SW 1271 (cell line): ENCODE data around the gene RFESD.
"Not testable (repeated sequence)": the region's sequence is repeated elsewhere in the genome, so short reads cannot be mapped to it uniquely, and the experiment has no call there.

ENCODE experiments used
- DNase-seq, 2 experiments: peaks; one replicate each; lab custom pipeline; 2025; lab: John Stamatoyannopoulos, UW

The RFESD gene

DNA sequence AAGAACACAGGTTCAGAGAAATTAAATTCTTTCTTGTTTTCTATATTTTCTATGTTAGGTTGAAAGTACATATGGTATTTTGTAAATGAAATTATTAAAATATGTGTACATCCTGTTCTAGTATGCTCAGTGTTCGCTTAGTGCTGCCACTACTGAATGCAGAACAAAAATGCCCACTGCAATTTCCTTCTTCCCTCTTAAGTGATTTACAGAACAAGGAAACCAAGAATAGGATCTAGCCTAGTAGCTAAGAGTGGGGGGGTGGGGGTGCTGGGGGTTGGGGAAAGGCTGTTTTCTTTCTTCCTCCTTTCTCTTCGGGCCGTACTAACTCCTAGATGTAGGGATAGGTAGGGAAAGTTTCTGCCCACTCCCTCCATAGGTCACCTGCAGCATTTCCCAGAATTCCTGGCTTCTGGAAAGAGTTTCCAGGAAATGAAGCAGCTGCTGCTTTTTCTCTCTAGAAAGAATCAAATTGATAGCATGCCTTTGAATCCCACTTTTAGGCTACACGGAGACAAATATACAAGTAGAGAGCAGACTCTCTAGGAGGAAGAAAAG, 20.6 kb downstream of the RFESD start:
- DNase-seq, result no peak

DNA sequence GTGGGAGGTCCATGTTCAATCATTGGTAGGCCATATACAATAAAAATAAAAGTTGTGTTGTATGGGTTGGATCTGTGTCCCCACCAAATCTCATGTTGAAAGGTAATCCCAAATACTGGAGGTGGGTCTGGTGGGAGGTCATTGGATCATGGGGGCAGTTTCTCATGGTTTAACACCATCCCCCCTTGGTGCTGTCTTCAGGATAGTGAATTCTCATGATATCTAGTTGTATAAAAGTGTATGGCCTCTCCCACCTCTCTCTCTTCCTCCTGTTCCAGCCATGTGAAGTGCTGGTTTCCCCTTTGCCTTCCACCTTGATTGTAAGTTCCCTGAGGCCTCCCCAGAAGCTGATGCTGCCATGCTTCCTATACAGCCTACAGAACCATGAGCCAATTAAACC, 21.1 kb downstream of the RFESD start:
- no peak for DNase-seq

DNA sequence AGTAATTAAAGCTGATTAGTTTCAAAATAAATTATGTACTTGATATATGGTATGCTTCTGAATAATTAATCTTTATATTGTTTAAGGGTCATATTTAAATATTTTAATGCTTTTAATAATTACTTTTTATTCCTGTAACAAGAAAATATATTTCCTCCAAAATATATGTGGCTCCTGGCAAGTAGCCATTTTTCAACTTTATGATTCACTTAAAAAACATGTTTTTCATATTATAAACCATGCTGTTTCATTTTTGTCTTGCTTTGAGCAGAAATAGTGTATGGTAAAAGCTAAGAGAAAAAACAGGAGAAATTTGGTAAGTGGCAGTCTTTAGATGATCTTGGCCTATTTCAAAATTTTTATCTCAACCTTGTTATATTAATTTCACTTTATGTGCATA, 21.6 kb downstream of the RFESD start:
- DNase-seq, result no peak

DNA sequence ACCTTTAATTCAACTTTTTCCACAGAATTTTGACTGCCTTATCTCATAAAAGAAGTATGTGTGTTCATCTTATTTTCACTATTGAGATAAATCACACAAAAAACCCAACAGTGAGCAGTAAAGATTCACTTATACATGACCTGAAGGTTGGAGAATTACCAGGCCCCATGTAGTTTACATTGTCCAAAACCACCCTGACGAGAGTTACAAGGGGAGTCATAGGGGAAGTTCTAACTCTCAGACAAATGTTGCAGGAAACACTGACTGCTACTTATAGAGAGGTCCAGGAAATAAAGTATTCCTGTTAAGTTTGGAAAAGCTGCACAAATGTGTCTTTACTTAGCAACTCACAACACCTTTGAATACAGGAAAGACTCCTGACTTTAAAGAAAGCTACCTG, 22.2 kb downstream of the RFESD start:
- DNase-seq, result no peak

DNA sequence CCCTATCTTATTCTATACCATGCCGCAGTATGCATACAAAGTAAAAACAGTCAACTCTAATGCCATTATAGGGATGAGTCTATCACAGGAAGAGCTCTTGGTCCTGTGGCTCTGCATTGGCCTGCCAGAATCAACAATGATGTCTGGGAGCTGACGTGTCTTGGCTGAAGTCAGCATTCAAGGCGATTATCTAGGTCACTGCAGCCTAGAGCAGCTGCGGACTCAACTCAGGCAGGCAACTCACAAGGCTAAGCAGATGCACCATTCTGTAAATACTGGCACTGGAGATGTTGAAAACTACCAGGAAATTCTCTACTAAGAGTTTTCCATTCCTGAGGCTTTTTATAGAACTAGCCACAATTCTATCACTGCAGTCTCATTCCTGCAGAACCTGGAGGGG, 23.0 kb downstream of the RFESD start:
- no peak for DNase-seq

DNA sequence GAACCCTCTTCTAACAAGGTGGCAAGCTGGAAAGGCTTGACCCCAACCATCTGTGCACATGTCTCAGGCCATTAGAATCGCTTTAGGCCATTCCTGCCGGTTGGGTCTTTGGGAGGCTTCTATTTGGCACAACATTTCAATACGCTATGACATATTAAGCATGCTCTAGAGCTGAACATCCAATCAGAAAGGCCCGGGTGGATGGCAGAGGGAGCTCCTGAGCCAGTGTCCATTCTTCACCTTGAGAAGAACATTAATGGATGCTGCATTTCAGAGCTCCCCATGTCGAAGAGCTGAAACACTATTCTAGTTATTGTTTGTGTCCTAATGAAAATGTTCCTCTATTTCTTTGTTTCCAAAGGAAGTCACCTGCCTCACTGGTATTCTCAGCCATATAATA, 23.4 kb downstream of the RFESD start:
- DNase-seq, result no peak

DNA sequence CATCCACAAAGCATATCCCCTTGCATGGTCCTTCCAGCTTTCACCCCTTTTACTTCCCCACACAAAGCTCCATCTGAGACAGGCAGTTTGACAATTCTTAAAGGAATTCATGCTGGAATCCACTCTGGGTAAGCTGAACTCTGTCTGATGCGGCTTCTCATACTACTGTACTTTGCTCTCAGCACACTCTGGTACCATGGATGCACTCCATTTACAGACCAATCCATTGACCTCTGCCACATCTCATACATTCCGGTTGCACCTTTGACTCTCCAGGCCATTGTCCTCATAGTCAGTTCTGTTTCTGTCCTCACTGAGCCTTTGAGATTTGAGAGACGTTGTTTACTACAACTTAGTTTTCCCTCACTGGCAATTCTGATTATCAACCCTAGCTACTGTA, 24.0 kb downstream of the RFESD start:
- no peak for DNase-seq

DNA sequence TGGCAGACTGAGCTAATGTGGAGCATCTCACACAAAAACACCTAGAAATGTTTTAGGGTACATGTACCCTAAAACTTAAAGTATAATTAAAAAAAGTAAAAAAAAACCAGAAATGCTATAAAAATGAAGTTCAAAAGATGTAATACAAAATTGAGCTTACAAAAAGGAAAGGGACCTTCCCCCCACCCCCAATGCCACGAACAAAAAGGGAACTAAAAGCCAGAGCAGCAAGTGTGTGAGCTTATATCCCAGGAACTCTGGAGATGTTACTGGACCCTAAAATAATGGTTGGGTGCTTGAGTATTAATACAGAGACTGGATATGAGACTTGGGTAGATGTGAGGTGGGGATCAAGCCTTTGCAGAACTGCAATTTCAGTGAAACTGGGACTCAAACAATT, 25.2 kb downstream of the RFESD start:
- DNase-seq, result no peak

DNA sequence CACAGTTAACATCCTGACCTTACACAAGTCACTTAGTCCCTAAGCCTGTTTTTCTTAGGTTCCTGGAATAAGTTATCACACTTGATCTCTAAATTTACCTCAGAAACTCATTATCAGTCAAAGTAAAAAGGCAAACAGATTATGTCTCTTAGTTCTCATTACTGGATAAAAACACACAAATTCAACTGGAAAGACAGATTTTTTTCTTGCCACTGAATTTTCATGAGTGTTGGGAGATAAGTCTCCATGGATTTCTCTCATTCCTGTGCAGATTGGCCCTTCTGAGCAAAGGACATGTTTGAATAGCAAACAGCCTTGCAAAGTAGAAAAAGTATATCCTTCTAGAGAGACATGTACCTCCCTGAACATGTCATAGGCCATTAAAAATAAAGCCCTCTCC, 26.1 kb downstream of the RFESD start:
- no peak for DNase-seq

DNA sequence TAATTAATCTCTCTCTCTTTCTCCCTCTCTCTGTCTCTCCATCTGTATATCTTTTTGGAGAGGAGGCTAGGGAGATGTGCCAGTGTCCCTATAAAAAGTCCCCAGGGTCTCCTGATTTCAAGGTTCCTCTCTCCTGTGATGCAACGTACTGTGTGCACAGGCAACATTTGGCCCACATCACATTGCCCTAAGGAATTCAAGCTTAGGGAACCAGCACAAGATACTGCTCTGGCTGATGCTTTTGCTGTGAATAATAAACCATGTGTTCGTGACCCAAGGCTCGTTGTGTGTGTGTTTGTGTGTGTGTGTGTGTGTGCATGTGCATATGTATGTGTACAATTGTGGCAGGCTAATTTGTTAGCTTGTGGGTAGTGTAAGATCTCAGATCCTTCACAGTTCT, 26.5 kb downstream of the RFESD start:
- DNase-seq, result no peak

DNA sequence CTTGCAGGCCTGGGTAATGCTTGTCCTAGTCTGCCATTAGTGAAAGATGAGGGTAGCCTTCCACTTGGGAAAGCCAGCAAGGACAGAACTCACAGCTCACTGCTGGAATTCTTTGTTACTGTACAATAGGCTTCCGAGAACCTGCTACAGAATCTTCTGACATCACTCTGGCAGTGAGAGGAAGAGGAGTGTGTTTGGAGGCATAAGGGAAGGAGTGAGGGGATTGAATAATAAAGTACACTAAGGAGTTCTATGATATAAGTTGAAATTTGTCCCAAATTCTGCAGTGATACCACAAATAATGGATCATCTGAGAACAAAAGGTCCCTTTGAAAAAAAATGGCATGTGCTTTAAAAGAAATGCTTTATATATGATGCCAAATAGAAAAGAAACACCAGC, 36.3 kb downstream of the RFESD start, which contains the start of gene SPATA9:
Gene SPATA9, minus strand, starts transcription at position 101 of the 400 bp plus-strand sequence. CDS start 137 bp downstream, outside the sequence.
- DNase-seq, result no peak

DNA sequence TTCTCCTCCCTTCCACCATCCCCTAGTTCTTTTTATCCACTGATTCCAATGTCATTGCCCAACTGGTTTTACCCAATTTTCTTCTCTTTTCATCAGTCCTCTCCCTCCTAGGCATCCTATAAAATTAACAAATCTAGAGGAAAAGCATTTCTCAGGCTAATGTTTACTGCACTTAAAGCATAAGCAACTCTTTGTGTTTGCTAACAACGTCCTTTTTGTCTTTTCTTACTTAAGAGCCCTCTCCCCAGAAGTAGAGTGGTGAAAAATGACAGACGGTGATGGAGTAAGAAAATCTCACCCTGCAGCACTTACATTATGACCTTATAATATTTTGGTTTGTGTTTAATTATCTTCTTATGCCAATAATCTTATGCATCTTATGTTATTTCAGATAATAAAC, 37.8 kb downstream of the RFESD start:
- DNase-seq, result no peak

DNA sequence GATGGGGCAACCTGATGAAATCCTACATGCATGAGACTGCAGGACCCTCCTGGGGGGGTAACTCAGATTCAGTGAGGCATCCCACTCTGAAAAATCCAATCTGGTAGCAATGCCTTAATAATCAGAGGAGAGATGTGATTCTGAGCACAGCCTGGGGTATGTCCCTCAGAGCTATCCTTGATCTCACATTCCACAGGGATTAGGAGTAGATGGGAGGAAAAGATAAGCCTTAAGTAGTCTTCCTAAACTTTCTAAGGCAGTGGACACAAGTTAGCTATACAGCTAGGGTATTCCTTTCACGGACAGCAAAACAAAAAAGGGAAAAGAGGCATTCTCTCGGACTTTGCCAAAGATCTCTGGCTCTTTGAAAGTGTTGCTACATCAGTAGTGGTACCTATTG, 40.1 kb downstream of the RFESD start:
- no peak for DNase-seq

DNA sequence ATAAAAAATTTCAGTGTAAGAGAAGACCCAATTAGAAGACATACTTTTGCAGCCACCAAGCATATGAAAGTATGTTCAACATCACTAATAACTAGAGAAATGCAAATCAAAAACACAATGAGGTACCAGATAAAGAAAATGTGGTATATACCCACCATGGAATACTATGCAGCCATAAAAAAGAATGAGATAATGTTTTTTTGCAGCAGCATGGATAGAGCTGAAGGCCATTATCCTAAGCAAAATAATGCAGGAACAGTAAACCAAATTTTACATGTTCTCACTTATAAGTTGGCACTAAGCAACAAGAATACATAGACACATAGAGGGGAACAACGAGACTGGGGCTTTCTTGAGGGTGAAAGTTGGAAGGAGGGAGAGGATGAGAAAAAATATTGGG, 43.1 kb downstream of the RFESD start:
- DNase-seq, result no peak

DNA sequence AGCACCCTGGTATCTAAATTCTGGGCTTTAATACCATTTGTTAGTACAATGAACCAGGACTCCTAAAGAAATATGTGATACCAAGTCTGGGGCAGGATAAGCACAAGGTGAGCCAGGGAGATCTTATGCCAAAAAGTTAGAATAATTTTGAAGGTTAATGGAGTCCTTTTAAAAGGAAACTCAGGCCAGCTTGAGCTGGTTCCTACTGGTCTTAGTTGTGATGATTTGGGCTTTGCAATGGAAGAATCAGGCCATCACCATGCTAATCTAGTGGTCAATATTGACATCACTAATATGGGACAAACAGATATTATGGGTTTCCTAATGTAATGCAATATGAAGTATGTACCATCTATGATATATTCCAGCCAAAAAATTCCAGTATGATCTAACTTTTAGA, 43.8 kb downstream of the RFESD start:
- no peak for DNase-seq

DNA sequence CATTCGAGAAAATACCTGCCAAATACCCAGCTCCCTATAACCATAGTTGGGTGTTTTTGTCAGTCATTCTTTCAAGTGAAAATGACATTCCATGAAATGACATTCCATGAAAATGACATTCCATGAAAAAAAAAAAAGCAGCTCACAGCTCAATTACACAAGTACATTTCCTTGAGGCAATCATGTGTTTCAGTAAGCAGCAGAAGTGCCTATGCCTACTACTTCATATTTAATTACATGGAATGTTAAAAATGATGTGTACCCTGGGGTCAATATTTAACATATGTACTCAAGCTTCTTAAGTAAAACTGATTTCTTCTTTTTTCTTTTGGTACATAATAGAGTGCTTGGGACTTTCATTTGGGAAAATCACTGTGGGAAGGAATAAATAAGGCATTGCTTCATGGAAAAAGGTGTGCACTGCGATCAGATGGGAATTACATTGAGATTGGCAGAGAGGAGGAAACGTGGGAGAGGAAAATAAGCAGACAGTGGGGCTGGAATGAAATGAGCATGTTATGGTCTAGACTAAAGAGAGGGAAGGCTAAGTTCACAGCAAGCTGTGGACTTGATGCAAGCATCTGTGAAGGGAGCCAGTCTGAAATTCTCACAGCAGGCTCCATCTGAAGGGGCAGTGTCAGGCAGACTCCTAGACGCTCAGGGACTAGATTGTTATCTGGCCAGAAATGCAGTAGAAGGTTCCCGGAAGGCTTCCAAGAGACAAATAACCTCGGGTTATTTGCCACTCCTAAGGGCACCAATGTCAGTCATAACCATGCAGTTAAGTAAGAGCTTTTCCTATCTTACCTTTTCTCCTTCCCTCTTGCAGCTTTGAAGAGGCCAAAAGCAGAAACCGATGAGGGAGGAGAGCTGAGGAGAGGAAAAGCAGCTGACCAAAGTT, 51.5 kb downstream of the RFESD start:
- DNase-seq, result no peak

DNA sequence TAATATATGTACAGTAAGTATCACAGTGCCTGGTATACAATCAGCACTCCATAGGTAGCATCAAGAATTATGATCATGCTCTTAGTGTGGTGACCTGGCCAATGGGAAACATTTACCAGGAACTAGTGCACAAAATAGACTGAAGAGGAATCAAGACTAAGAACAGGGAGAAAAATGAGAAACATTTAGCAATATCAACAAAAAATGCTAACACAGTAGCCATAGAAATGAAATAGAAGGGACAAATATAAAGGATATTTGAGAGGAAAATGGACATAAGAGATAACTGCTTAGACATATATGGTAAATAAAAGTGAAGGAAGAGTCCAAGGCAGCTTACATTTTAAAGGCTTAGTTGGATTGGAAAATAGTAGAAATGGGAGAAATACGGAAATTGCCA, 52.8 kb downstream of the RFESD start:
- no peak for DNase-seq

DNA sequence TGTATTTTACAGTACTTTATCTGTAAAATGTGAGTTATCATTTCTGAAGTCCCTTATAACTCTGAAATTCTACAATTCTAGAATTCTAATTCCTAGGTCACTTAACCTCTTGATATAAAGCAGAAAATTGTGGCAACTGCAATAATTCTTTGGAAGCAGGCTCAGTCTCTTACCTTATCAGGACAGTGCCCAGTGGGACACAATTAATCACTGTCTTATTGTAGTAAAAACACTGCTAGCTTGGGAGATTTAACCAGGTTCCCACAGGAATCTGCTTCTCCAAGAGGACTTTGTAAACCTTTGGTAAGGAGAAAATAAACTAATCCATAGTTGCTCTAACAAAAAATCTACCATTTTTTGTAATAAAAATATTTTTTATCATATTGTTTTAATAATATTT, 54.5 kb downstream of the RFESD start:
- no peak for DNase-seq

DNA sequence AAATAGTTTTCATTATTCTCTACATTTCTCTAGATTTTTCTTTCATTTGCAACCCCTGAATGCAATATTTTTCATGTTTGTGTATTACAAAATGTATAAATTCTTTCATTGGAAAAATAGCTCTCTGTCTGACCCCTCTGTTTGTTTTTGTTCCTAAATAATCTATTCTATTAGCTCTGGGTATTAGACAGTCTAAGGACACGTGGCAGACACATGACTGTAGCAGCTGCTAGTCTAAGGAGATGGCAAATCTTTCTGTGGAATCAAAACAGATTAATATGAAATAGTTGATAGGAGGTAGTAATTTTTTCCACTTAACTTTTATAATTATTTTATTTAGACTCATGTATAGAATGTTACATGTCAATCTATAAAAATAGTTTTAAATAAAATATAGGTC, 57.6 kb downstream of the RFESD start:
- no peak for DNase-seq

DNA sequence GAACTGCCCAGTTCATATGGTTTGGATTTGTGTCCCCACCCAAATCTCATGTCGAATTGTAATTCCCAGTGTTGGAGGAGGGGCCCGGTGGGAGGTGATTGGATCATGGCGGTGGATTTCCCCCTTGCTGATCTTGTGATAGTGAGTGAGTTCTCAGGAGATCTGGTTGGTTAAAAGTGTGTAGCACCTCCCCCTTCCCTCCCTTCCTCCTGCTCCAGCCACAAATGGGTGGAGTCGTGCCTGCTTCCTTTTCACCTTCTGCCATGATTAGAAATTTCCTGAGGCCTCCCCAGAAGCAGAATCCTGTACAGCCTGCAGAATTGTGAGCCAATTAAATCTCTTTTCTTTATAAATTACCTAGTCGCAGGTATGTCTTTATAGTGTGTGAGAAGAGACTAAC, 59.6 kb downstream of the RFESD start:
- not testable (repeated sequence) for DNase-seq

DNA sequence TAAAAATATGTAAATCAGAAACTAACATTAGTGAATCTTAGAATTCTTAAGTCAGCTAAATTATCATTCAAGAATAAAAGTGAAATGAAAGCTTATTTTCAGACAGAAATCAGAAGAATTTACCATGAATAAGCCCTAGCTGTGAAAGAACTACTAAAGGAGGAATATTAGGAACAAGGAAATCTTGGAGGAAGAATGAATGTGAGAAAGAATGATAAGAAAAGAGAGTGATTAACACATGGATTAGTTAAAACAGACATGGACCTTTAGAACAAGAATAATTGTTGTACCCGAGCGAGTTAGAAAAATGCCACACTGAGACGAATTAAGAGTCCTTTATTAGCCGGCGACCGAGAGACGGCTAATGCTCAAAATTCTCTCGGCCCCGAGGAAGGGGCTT, 60.5 kb downstream of the RFESD start:
- DNase-seq, result no peak
